ENCODE results near the gene UROC1. TPM values are rescaled to one million over a fixed set of nuclear protein-coding genes. Genes with fewer than 3 reads are reported as not detected.

Gene UROC1
- total and polyA plus RNA-seq, 2 of the 13 experiments (the other 11 are each of a cell fraction or from before 2014, with no cell fraction given) = 0.71 to 1.3 TPM

GRCh38 chr3:126474498-126475412 lies 42.8 kb downstream of the UROC1 start (continued):
- TF ChIP-seq ZNF646 (CRISPR knock-in tag; IDR thresholded peaks at IDR 0.05) (no peak), DRAP1 (CRISPR knock-in tag; IDR thresholded peaks at IDR 0.05) (no peak), NFE2 (CRISPR knock-in tag; IDR thresholded peaks at IDR 0.05) (no peak), ZNF33A (CRISPR knock-in tag; IDR thresholded peaks at IDR 0.05; ENCODE audit: borderline replicate concordance) (no peak), ELF1 (CRISPR knock-in tag; IDR thresholded peaks at IDR 0.05) (no peak), FLYWCH1 (CRISPR knock-in tag; IDR thresholded peaks at IDR 0.05) (no peak), REST (IDR thresholded peaks at IDR 0.05; ENCODE audit: borderline replicate concordance in 1 of 2, low read depth in 1 of 2, low read length in 2 of 2) (no peak), MBNL3 (CRISPR knock-in tag; conservative IDR thresholded peaks at IDR 0.05) (no peak), IKZF1 (IDR thresholded peaks at IDR 0.05) (no peak), MAFK (conservative IDR thresholded peaks at IDR 0.05 in 1 of 2, IDR thresholded peaks at IDR 0.05 in 1 of 2; ENCODE audit: low read length in 2 of 2) (no peak), TCF7 (IDR thresholded peaks at IDR 0.05; ENCODE audit: low read depth) (no peak), TFDP1 (CRISPR knock-in tag; IDR thresholded peaks at IDR 0.05; ENCODE audit: borderline replicate concordance) (no peak), ZNF737 (CRISPR knock-in tag; IDR thresholded peaks at IDR 0.05; ENCODE audit: borderline replicate concordance) (no peak), SETDB1 (CRISPR knock-in tag; IDR thresholded peaks at IDR 0.05; ENCODE audit: borderline replicate concordance) (no peak), ZNF816 (CRISPR knock-in tag; IDR thresholded peaks at IDR 0.05; ENCODE audit: borderline replicate concordance) (no peak), REXO4 (CRISPR knock-in tag; IDR thresholded peaks at IDR 0.05; ENCODE audit: borderline replicate concordance) (0 out of 2 replicates have a peak, but pooled peaks have one; percentile 26), NPAS2 (CRISPR knock-in tag; IDR thresholded peaks at IDR 0.05; ENCODE audit: borderline replicate concordance) (no peak)
